Panc1 (cell line): ENCODE measurements around the gene PDE8B.

Source experiments
- CTCF ChIP-seq: fragments of 450-650 bp; IDR thresholded peaks from 2 replicates; pipeline ENCODE4 v1.5.1; 2017; ENCODE audit warnings: mild to moderate bottlenecking
- POLR2AphosphoS5 ChIP-seq: IDR thresholded peaks from 2 replicates; pipeline ENCODE4 v1.6.1; 2012; ENCODE audit warnings: mild to moderate bottlenecking, low read depth, low read length, moderate library complexity
- SIN3A ChIP-seq: IDR thresholded peaks from 2 replicates; pipeline ENCODE4 v1.6.1; 2012; ENCODE audit warnings: low read depth, mild to moderate bottlenecking, low read length, moderate library complexity, borderline replicate concordance; ENCODE audit not compliant: insufficient read depth
- TF ChIP-seq, protein P1 (sequence below), 2 experiments: IDR thresholded peaks; 2 replicates each; pipeline ENCODE4 v1.6.1; 2011 to 2012; ENCODE audit warnings: low read depth in 2 of 2, control low read depth in 1 of 2, low read length in 1 of 2, mild to moderate bottlenecking in 1 of 2, moderate library complexity in 1 of 2; ENCODE audit not compliant: insufficient read depth in 1 of 2

DNA sequence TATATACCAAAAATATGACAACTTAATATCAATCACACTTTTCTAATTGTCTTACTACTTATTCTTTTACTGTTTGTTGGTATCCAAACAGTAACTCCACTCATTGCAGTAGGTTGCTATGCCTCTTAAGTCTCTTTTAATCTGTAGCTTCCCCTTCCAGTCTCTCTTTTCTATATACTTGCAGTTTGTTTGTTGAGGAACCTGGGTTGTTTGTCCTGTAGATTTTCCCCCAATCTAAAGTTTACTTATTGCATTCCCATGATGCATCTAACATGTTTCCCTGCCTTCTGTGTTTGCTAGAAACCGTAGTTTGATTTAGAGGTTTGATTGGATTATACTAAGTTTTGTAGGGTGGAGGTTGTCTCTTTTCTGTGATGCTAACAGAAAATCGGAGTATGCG is 10.6 kb downstream of the PDE8B start:
- TF ChIP-seq CTCF (no peak), SIN3A (no peak), POLR2AphosphoS5 (no peak)
- TF ChIP-seq, protein P1, sequence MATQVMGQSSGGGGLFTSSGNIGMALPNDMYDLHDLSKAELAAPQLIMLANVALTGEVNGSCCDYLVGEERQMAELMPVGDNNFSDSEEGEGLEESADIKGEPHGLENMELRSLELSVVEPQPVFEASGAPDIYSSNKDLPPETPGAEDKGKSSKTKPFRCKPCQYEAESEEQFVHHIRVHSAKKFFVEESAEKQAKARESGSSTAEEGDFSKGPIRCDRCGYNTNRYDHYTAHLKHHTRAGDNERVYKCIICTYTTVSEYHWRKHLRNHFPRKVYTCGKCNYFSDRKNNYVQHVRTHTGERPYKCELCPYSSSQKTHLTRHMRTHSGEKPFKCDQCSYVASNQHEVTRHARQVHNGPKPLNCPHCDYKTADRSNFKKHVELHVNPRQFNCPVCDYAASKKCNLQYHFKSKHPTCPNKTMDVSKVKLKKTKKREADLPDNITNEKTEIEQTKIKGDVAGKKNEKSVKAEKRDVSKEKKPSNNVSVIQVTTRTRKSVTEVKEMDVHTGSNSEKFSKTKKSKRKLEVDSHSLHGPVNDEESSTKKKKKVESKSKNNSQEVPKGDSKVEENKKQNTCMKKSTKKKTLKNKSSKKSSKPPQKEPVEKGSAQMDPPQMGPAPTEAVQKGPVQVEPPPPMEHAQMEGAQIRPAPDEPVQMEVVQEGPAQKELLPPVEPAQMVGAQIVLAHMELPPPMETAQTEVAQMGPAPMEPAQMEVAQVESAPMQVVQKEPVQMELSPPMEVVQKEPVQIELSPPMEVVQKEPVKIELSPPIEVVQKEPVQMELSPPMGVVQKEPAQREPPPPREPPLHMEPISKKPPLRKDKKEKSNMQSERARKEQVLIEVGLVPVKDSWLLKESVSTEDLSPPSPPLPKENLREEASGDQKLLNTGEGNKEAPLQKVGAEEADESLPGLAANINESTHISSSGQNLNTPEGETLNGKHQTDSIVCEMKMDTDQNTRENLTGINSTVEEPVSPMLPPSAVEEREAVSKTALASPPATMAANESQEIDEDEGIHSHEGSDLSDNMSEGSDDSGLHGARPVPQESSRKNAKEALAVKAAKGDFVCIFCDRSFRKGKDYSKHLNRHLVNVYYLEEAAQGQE (IDR thresholded peaks at IDR 0.05; ENCODE audit: insufficient read depth in 1 of 2, low read depth in 2 of 2, low read length in 1 of 2), result no peak
